Endometrial microvascular endothelial cells (primary cell): ENCODE results near the gene ADAMTS10. TPM values are rescaled to one million over a fixed set of nuclear protein-coding genes. Genes with fewer than 3 reads are reported as not detected.
"Not testable (repeated sequence)": the region's sequence is repeated elsewhere in the genome, so short reads cannot be mapped to it uniquely, and the experiment has no call there.

ENCODE experiments used
- in situ Hi-C: cut with HindIII; loops from 2 replicates; pipeline ENCODE4 v1.10.0; 2017; ENCODE audit warnings: low sequenced_read_pairs, low pct_unique_long_range_greater_than_20kb; ENCODE audit errors: inconsistent ontology term
- total RNA-seq: library from RNA; depleted of rRNA; stranded (reverse); fragments of >200 nt; gene quantifications from one replicate; pipeline ENCODE4 v1.2.3, GENCODE V29; 2015; ENCODE audit errors: inconsistent ontology term

Gene ADAMTS10
- total RNA-seq, 1 donor from 2014 or later: 2.7 TPM

DNA sequence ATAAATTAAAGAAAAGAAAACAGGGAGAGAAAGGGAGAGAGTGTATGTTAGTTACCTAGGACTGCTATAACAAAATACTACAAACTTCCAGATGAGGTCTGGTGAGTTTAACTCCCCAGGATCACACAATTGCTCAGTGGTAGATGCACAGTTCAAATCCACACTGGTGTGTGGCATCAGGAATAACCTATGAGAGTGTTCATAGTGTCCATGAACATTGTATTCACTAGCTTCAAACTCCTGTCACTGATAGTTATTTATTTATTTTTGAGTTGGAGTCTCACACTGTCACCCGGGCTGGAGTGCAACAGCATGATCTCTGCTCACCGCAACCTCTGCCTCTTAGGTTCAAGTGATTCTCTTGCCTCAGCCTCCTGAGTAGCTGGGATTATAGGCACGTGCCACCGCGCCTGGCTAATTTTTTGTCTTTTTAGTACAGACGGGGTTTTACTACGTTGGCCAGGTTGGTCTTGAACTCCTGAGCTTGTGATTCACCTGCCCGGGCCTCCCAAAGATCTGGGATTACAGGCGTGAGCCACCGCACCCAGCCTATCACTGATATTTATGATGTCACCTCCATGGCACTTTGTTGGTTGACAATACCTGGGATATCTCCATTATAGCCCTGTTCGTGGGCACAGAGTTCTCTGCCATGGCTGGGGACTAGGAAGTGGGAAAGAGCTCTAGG lies 19.6 kb upstream of the ADAMTS10 start, which contains the start of gene NFILZ:
Gene NFILZ, plus strand, starts transcription at position 638 of the 688 bp plus-strand sequence. CDS start 46,133 bp downstream, outside the sequence.
- in situ Hi-C loops: no loop called here

DNA sequence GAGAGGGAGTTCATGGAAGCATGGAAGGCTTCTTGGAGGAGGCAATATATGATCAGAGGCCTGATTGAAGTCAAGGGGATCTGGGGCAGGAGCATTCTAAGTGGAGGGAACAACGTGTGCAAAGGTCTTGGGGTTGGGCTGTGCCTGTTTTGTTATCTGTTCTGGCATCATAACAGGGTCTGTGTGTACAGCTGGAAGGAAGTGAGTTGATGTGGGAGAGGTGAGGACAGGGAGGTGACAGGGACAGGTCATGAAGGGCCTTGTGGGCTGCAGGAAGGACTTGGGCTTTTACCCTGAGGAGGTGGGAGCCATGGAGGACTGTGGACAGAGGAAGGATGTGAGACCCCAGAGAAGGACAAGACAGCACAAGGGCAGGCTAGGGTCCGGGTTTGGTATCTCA lies 18.7 kb upstream of the ADAMTS10 start:
- in situ Hi-C loops: no loop called here

DNA sequence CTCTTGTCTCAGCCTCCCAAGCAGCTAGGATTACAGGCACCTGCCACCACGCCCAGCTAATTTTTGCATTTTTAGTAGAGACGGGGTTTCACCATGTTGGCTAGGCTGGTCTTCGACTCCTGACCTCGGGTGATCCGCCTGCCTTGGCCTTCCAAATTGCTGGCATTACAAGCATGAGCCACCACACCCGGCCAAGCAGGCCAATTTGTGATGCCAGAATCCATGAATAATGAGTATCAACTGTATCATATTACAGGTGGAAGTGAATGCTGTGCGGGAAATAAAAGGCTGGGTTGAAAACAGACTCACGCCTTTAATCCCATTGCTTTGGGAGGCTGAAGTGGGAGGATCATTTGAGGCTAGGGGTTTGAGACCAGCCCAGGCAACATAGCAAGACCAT lies 16.3 kb upstream of the ADAMTS10 start:
- in situ Hi-C loops: no loop called here

DNA sequence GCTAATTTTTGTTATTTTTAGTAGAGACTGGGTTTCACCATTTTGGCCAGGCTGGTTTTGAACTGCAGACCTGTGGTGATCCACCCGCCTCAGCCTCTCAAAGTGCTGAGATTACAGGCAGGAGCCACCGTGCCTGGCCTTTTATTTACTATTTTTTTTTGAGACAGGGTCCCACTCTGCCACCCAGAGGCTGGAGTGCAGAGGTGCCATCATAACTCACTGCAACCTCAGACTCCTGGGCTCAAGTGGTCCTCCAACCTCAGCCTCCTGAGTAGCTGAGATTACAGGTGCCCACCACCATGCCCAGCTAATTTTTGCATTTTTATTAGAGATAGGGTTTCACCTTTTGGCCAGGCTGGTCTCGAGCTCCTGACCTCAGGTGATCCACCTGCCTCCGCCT lies 12.4 kb upstream of the ADAMTS10 start:
- in situ Hi-C loops: not testable (repeated sequence)

DNA sequence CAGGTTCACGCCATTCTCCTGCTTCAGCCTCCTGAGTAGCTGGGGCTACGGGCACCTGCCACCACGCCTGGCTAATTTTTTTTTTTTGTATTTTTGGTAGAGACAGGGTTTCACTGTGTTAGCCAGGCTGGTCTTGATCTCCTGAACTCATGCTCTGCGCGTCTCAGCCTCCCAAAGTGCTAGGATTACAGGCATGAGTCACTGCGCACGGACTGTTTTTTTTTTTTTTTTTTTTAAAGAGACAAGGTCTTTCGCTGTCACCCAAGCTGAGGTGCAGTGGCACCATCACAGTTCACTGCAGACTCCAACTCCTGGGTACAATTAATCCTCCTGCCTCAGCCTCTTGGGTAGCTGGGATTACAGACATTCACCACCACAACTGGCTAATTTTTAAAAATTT lies 8.2 kb upstream of the ADAMTS10 start:
- in situ Hi-C loops: no loop called here

DNA sequence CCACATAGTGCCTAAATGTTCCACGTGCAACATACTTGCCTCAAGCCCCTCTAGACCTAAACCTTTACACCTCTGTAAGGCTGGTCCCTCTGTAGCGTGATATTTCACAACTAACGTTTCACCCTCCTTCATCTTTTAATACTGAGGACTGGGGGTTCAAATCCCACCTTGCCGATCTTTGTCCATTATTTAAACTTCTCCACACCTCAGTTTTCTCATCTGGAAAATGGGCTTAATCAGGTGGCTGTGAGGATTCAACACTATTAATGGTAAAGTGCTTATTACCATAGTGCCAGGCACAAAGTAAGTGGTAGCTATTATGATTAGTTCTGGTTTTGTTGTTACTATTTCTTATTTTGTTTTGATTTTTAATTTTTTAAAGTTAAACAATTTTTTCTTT lies 7.5 kb upstream of the ADAMTS10 start:
- in situ Hi-C loops: no loop called here

DNA sequence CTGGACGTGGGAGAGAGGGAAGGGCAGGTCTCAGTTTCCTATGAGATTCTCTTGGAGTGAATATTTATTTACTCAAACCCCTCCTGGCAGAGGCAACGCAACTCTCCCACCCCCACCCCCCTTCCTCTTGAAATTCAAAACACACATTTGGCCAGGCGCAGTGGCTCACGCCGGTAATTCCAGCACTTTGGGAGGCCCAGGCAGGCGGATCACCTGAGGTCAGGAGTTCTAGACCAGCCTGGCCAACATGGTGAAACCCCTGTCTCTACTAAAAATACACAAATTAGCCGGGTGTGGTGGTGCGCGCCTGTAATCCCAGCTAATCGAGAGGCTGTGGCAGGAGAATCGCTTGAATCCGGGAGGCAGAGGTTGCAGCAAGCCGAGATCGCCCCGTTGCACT lies 6.8 kb upstream of the ADAMTS10 start:
- in situ Hi-C loops: not testable (repeated sequence)

DNA sequence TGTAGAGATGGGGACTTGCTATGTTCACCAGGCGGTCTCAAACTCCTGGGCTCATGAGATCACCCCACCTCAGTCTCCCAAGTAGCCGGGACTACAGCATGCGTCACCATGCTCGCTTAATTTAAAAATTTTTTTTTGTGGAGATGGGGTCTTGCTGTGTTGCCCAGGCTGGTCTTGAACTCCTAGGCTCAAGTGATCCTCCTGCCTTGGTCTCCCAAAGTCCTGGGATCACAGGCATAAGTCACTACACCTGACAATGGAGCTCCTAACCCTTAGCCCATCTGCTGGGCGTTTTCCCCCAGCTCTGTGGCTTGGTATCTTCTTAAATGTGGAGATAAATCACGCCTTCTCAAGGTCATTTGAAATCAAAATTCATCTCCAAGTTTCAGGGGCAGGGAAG lies 6.3 kb upstream of the ADAMTS10 start:
- in situ Hi-C loops: no loop called here

DNA sequence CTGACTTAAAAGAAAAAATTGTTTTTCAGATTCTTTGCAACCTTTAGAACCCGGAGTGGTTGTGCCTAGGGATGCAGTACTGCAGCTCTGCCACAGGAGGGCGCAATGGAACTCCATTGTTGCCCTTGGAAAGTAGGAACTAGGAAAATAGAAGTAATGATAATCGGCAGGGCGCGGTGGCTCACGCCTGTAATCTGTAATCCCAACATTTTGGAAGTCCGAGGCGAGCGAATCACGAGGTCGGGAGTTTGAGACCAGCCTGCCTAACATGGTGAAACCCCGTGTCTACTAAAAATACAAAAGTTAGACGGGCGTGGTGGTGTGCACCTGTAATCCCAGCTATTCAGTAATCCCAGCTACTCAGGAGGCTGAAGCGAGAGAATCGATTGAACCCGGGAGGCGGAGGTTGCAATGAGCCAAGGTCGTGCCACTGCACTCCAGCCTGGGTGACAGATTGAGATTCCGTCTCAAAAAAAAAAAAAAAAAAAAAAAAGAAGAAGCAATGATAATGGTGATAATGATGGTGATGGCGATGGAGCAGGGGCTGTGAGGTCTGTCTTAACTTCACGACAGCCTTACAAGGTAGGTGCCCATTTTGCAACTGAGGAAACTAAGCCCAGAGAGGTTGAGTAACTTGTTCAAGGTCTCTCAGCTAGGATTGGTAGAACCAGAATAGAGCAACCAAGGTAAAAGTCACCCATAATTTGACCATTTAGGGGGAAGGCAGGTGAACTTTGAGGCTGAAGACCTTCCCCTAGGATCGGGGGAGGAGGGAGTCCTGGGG lies 5.5 kb upstream of the ADAMTS10 start:
- in situ Hi-C loops: no loop called here

DNA sequence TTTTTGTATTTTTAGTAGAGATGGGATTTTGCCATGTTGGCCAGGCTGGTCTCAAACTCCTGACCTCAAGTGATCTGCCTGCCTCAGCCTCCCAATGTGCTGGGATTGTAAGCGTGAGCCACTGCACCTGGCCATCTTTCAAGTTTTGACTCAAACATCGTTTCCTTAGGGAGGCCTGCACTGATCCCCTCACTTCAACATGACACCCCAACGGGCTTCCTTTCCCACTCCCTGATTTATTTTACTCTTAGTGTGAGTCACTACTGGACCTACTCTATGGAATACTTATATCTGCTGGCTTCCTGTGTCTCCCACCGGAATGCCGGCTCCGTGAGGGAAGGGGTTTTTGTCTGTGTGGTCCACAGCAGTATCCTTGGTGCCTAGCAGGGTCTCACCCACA lies 4.5 kb upstream of the ADAMTS10 start:
- in situ Hi-C loops: no loop called here

DNA sequence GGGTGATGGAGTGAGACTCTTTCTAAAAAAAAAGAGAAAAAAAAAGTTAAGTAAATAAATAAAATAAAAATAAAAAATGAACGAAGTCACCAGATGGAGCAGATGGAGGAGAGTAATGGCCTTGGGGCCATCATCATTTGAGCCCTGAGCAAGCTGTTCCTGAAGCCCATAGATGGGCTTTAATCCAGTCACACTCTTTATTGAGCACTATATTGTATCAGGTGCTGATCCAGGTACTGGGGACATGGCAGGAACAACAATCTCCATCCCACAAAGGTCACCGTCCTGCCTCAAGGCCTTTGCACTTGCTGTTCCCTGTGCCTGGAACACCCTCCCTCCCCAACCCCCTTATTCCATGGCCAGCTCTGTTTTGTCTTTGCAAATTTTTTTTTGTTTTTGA lies 3.9 kb upstream of the ADAMTS10 start:
- in situ Hi-C loops: no loop called here

DNA sequence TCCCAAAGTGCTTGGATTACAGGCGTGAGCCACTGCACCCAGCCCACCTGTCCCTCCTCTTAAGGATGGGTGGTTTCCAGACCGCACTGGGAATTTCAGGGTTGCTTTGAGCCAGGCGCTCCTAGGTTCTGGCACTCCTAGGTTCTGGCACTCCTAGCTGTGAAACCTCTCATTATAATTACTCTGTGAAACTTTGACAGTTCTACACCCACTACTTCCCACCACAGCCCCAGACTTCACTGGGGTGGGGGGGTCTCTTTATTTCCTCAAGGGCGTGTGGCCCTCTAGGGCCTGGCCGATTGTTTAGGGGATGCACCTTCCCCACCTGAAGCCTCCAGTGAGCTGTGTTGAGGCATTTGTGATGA lies 2.3 kb upstream of the ADAMTS10 start:
- in situ Hi-C loops: no loop called here

DNA sequence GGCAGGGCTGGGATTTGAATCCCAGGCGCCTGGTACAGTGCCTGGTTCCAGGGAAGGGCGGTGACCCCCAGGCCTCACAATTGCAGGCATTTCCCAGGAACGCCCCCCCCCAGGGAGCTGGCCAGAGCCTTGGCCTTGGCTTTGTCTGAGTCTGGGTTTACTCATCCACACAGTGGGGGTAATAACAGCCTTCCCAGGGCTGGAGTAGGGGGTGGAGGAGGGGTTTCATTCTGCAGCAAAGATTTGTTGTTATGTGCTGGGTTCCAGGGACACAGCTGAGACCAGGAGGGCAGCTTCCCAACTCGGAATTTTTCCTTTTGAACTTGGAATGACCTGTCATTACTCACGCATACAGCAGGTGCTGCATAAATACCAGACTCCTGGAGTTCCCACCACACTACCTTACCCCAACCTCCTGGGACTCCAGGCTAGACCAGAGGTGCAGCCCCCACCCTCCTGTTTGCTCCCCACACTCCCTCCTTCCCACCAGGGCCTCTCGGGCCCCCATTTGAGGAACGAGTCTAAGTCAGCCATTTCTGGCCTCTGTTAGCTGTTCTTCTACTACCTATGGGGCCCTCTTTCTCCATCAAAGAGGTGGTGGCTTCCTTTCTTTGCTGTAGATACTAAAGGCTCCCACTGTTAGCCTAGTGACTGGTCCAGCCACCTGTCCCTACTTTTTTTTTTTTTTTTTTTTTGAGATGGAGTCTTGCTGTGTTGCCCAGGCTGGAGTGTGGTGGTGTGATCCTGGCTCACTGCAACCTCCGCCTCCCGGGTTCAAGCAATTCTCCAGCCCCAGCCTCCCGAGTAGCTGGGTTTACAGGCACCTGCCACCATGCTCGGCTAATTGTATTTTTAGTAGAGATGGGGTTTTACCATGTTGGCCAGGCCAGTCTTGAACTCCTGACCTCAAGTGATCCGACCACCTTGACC lies 1.6 kb upstream of the ADAMTS10 start:
- in situ Hi-C loops: no loop called here

DNA sequence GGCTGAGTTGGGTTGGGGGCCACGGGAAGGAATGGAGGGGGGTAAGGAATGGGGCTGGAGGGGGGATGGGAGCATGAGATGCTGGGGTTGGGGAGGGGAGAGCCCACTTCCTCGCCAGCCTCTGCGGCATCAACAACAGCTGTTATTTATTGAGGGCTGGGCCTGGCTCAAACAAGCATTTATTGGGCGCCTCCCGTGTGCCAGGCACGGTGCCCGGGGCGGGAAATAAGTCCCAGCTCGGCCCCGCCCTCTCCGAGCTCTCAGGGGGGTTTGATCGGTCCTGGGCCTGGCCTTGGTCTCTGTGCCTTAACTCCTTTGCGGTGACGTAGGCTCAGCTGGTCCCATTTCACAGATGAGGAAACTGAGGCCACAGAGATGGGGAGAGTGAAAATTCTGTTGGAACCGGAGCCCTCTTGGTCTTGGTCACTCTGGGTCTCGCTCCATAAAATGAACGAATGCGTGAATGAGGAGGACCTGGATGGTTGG lies 919 bp upstream of the ADAMTS10 start:
- in situ Hi-C loops: no loop called here

DNA sequence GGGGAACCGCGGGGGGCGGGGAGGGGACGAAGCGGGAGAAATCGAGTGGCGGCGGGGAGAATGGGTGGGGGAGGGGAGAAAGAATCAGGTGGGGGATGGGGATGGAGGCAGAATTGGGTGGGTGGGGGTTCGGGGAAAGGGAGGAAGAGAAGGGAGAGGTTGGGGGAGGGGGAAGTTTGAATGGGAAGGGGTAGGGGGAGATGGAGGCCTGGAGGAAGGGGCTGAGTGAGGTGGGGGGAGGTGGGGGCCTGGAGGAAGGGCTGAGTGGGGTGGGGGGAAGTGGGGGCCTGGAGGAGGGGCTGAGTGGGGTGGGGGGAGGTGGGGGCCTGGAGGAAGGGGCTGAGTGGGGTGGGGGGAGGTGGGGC lies 403 bp upstream of the ADAMTS10 start:
- in situ Hi-C loops: no loop called here

DNA sequence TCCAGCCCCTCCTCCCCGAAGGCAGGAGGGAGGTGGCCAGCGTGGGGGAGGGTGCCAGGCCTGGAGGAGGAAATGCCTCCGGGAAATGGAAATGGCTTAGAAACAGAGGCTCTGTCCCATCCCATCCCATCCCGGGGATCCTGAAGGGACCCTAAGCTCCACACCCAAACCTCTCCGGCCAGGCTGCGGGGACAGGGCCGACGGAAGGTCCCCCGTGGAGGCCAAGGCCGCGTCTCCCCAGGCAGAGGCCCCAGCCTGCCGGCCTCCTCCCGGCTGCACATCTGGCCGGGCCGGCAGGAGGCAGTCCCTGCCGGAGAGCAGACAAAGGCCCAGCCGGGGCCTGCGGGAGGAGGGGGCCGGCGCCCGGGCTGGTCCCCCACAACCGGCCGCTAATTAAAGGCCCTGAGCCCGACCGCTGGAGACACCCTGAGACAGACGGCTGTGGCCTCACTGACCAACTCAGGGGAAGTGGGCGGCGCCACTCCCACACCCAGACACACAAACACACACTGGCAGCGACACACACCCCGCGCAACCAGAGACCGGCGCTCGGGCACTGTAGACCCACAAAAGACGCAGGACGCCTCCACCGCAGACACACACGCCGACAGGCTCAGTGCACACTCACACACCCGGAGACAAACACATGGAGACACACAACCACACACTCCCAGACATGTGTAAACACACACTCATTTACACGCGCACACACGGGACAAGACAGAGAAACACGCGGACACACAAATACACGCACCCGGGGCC lies 1.1 kb downstream of the ADAMTS10 start:
- in situ Hi-C loops: no loop called here

DNA sequence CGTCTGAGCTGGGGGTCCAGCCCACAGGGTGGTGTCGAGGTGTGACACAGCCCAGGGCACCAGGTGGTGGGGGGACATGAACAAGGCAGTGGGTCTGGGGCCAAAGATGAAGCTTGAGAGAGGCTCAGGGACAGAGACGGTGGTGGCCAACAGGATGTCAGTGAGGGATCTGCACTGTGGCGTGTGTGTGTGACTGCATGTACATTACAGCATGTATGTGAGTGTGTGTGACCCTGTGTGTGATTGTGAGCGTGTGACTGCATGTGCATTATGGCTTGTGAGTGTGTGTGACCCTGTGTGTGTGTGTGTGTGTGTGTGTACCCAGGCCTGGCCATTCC lies 1.6 kb downstream of the ADAMTS10 start:
- in situ Hi-C loops: no loop called here

DNA sequence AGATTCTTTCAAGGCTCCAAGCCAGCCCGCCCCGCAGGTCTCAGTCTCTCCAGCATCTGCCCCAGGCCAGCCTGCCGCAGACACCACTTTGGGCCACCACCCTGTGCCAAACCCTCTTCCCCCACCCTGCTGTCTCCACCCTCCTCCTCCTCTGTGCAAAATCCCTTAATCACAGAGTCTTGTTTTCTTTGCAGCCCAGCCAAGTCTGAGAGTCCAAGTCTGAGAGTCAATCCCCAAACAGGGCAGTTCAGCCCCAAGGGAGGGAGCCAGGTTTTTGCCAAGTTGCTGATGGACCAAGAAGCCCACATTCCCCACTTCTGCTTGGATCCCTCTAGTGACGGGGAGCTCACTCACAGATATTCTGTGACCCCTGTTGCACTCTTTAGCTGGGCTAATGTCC lies 3.1 kb downstream of the ADAMTS10 start:
- in situ Hi-C loops: no loop called here

DNA sequence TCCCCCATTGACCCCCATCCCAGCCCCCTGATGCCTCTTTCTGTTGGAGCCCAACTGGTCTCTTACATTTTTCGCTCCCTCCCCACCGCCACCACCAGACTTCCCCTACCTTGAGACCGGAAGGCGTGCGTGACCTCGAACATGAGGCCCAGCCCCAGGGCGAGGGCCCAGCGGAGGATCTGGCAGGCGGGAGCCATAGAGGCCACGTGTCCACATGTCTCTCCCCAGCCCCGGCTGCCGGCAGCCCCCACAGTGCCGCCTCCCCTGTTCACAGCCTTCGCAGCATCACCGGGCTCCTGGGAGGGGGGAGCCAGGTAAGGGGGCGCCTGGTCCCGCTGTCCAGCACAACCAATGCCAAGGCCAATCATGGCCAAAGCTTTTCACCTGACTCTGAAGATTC lies 5.0 kb downstream of the ADAMTS10 start:
- in situ Hi-C loops: no loop called here
